Sigmoid colon (tissue), 4 donors: ENCODE results near the gene FOXP1.

Experiments used
- CTCF ChIP-seq, 4 experiments: fragments of 450-650 bp in 3 of 4; fragments of 200-600 bp in 1 of 4; IDR thresholded peaks; one replicate each; pipeline ENCODE4 v1.5.1; 2016 to 2019; ENCODE audit warnings: antibody characterized with exemption in 4 of 4, mild to moderate bottlenecking in 3 of 4, moderate library complexity in 2 of 4
- EP300 ChIP-seq, 4 donors: sonication (generic); formaldehyde crosslinking; IDR thresholded peaks; one replicate each; pipeline ENCODE4 v1.6.1; 2017; ENCODE audit warnings: antibody characterized with exemption in 4 of 4
- POLR2A ChIP-seq, 2 donors: fragments of 450-650 bp; IDR thresholded peaks; one replicate each; pipeline ENCODE4 v1.6.1; 2016; ENCODE audit warnings: antibody characterized with exemption in 2 of 2, mild to moderate bottlenecking in 2 of 2, moderate library complexity in 2 of 2
- POLR2AphosphoS5 ChIP-seq, 4 donors: sonication (generic); formaldehyde crosslinking; IDR thresholded peaks; one replicate each; pipeline ENCODE4 v1.6.1; 2017; ENCODE audit warnings: antibody characterized with exemption in 4 of 4

GRCh38 chr3:71397046-71397445 lies 186.5 kb downstream of the FOXP1 start:
- peak in 3 of 4 experiments; percentile 41 to 54 (median 45) for TF ChIP-seq CTCF (IDR thresholded peaks at IDR 0.05)
- TF ChIP-seq POLR2A (IDR thresholded peaks at IDR 0.05), result no peak
- no peak for TF ChIP-seq EP300 (IDR thresholded peaks at IDR 0.05)
- TF ChIP-seq POLR2AphosphoS5 (IDR thresholded peaks at IDR 0.05), result no peak
